Measurements from ENCODE around the gene IL16. TPM values are rescaled to one million over a fixed set of nuclear protein-coding genes. Genes with fewer than 3 reads are reported as not detected.

Gene IL16
- total RNA-seq, 1 donor from 2014 or later, result 29.6 TPM

DNA sequence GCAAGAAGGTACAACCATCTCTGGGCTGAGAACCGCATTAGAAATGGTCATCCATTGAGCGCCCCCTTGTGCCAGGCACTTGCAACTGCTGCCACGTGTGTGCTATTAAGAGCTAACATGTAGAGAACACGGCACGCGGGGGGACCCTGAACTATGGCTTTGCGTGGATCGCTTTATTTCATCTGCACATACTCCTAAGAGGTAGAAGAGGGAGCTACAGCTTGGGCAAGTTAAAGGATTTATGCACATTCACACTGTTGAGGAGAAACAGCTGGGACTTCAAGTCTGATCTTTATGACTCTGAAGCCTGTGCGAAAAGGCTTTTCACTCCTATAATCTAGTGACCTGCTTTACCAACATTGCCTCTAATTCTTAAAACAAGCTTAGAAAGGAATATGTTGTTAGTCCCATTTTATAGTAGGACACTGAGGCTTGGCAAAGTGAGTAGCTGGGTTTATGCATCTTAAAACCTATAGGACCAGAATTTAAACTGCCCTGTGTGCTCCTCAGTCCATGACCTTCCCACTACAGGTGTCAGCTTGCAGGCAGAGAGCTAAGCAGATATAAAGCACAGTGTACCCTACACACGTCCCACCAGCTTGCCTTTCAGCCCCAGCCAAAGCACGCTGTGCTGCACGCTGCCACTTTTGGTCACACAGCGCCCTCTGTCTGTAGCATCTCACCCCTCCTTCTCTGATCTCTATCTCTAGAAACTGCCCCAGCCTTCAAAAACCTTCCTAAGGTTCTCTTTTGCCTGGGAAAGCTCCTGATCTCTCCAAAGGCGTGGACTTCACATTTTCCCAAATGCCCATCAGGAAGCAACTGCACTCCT, 69.5 kb downstream of the IL16 start:
- H3K27ac Mint-ChIP-seq (ENCODE audit: unreplicated experiment), result peak overlapping the region; percentile 78
- peak; percentile 84 for DNase-seq (ENCODE audit: low spot score)
- H3K9me3 Mint-ChIP-seq (ENCODE audit: unreplicated experiment), result no peaks in the 10 kb centered on the region

DNA sequence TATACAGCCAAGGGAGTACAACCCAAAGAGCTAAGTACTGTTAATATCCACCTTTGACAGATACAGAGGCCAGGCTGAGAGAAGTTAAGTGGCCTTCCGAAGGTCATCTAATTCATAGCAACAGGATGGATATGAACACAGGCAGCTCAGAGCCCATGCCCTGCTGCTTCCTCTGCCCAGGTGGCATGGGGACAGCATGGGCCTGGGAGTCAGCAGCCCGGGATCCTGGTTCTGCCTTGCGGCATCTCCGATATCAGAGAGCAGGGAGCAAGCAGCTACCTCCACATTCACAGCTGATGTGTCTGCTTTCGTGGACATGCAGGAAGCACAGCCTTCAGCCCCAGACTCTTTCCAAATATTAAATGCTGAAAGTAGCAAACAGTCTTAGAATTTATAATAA, 71.7 kb downstream of the IL16 start:
- no peaks in the 10 kb centered on the region for H3K9me3 Mint-ChIP-seq (ENCODE audit: unreplicated experiment)
- peaks cover 4% of the 10 kb centered on the region for H3K36me3 Mint-ChIP-seq (ENCODE audit: low read depth, unreplicated experiment)
- no peak for DNase-seq (ENCODE audit: low spot score)
- H3K4me1 Mint-ChIP-seq (ENCODE audit: unreplicated experiment), result peaks cover 49% of the 10 kb centered on the region
- H3K27me3 Mint-ChIP-seq (ENCODE audit: unreplicated experiment), result peaks cover 2% of the 10 kb centered on the region
- no peak overlapping the region for H3K27ac Mint-ChIP-seq (ENCODE audit: unreplicated experiment)
- H3K4me3 Mint-ChIP-seq (ENCODE audit: unreplicated experiment), result no peak overlapping the region
- TF ChIP-seq CTCF (IDR thresholded peaks at IDR 0.05; ENCODE audit: unreplicated experiment), result no peak

More for the DNA sequence above, 69.5 kb downstream of the IL16 start:
- Mint-ChIP-seq H3K27me3 (ENCODE audit: unreplicated experiment) (peaks cover 2% of the 10 kb centered on the region), H3K4me3 (ENCODE audit: unreplicated experiment) (peak overlapping the region; percentile 50), H3K4me1 (ENCODE audit: unreplicated experiment) (peaks cover 53% of the 10 kb centered on the region), H3K36me3 (ENCODE audit: low read depth, unreplicated experiment) (peaks cover 4% of the 10 kb centered on the region)
- peak; percentile 73 for TF ChIP-seq CTCF (IDR thresholded peaks at IDR 0.05; ENCODE audit: unreplicated experiment)

DNA sequence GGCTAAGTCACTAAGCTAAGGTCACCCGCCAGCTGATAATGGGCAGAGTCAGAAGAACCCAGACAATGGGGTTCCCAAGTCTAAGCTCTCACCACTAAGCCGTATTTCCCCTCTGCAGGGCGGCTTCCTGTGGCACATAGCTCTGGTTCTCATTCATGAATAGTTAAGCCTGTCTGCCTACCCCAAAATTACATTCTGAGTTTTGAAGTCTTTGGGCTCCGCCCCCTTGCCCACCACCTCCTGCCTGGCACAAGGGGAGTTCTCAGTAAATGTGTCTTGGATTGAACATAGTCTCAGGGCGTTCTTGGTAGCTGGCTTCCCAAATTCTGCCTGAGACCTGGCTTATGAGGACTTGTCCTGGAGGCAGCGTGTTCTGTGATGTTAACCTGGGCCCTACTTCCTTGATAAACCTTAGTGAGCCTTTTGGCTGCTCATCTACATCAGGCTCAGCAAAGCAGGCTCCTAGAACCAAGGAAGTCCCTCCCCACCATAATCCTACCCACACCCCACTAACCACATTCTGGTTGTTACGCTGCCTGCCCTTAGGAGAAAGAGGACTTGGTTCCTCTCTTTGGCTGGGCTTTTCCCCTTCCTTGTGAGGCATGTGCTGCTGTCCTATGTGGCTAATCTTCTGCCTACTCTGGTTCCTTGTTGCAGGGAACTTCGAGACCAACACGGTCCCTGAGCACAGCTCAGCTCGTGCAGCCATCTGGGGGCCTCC, 72.4 kb downstream of the IL16 start:
- DNase-seq (ENCODE audit: low spot score), result no peak
- TF ChIP-seq CTCF (IDR thresholded peaks at IDR 0.05; ENCODE audit: unreplicated experiment), result no peak
- H3K27ac Mint-ChIP-seq (ENCODE audit: unreplicated experiment), result no peak overlapping the region
- peaks cover 42% of the 10 kb centered on the region for H3K4me1 Mint-ChIP-seq (ENCODE audit: unreplicated experiment)
- H3K4me3 Mint-ChIP-seq (ENCODE audit: unreplicated experiment), result no peak overlapping the region
- H3K36me3 Mint-ChIP-seq (ENCODE audit: low read depth, unreplicated experiment), result peaks cover 4% of the 10 kb centered on the region
- no peaks in the 10 kb centered on the region for H3K9me3 Mint-ChIP-seq (ENCODE audit: unreplicated experiment)
- peaks cover 2% of the 10 kb centered on the region for H3K27me3 Mint-ChIP-seq (ENCODE audit: unreplicated experiment)

GRCh38 chr15:81270188-81270587, 73.5 kb downstream of the IL16 start:
- no peak overlapping the region for H3K27ac Mint-ChIP-seq (ENCODE audit: unreplicated experiment)
- H3K4me3 Mint-ChIP-seq (ENCODE audit: unreplicated experiment), result no peak overlapping the region

More at GRCh38 chr15:81270188-81270587, 73.5 kb downstream of the IL16 start:
- Mint-ChIP-seq H3K9me3 (ENCODE audit: unreplicated experiment) (no peaks in the 10 kb centered on the region), H3K36me3 (ENCODE audit: low read depth, unreplicated experiment) (peaks cover 4% of the 10 kb centered on the region), H3K27me3 (ENCODE audit: unreplicated experiment) (no peaks in the 10 kb centered on the region), H3K4me1 (ENCODE audit: unreplicated experiment) (peaks cover 37% of the 10 kb centered on the region)
- no peak for TF ChIP-seq CTCF (IDR thresholded peaks at IDR 0.05; ENCODE audit: unreplicated experiment)
- no peak for DNase-seq (ENCODE audit: low spot score)

Measured in endothelial cell (in vitro differentiated cells).